IPS-11a (cell line): Measurements from ENCODE around the gene MAGED2.
A peak's percentile ranks its signal among the peaks of the same experiment; 100 is the strongest.
"Not testable (repeated sequence)": the region's sequence is repeated elsewhere in the genome, so short reads cannot be mapped to it uniquely, and the experiment has no call there.

ENCODE experiments used
- H3K4me3 ChIP-seq: one replicate; pipeline ENCODE4 v1.5.1; 2013; ENCODE audit warnings: low read depth, low read length, control low read depth

The MAGED2 gene

DNA sequence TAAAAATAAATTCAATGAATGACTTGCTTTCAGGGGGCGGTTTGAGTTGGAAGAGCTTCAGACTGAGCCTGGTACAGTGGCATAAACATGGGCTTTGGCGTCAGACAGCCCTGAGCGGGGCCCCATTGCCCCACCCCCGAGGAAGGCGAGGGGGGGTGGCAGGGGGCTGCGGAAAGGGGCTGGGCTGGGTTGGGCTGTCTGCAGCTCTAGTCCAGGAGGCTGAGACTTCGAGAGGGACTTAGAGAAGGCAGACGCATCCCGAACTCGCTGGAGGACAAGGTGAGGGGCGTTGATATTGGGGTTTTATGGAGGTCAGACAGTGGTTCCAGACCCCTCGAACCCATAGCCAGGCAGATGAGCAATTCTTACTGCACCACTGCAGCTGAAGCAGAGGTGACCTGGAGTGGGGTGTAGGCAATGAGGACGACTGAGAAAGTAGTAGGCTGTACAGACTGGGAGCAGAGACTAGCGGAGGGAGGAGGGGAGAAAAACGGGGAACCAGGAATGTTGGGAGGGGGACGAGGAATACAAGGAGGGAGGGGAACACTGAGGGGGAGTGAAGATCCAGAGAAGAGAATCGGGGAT is at the start of gene MAGED2:
MAGED2 (plus strand) TSS at position 222 of the 585 bp plus-strand sequence. CDS start 1,587 bp downstream, outside the sequence.
- peak within 1 kb of the TSS; percentile 57 for H3K4me3 ChIP-seq

DNA sequence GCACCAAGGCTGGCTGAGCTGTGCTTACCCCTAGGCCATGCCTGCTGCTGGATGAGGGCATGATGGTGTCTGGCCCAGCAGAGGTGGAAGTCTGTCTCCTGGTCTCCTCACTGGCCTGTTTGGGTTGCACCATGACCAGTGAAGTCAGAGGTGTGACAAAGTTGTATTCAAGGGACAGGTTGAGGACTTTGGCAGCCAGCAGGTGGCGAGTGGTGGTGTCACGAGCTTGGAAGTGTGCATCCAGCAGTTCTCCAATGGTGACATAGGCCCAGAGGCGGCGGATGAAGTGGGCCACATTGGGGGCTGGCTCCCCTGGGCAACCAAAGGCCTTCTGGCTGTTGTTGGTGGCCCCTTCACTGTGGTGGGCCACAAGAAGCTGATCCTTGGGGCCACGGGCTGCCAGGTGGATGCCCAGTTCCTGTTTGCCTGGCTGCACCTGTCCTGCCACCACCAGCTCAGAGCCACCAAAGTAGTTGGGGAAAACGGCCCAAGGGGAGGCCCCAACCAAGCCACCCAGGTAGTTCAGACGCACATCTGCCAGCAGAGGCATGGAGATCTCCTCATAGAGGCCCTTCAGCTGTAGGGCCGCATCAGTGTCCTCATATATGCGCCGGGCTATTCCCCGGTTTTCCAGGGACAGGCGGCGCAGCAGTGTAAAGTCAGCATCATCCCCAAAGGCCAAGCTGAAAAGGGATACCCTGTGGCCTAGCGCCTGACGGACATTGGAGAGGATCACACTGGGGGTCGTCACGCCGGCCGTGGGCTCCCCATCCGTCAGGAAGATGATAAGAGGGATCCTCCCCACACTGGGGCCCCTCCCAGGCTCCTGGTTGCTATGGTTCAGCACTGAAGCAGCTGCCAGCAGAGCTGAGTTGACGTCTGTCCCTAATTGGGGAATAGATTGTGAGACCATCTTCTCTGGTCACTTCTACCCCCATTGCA is 49.2 kb upstream of the MAGED2 start:
- no peak overlapping the region for H3K4me3 ChIP-seq

DNA sequence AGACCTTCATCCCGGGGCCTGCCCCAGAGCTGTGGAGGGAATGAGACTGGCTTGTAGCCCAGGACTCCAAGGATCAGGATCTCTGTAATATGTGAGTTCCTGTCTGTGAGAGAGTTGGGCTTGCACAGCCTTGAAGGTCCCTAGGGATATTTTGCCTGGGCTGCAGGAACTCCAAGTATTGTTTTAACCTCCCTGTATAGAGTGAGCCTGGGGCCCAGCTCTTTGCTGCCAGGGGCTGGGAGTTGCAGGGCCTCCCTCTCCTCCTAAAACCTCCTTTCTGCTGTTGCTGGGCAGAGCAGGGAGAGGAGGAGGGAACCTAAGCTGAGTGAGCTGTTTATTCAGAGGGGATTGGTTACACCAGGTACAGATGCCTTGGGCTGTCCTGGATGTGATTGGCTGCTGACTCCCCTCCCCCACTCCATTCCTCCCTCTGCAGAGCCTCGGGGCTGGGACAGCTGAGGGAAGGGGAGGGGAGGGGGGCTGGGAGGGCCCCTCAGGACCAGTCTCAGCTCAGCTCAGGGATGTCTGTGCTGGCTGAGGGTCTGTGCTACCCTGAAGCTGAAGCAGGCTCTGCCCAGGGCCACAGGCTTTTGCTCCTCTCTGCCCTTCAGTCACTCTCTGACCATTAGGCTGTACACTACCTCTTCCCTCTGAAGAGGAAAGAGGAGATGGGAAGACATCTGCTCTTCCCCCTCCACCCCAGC is 33.0 kb upstream of the MAGED2 start:
- not testable (repeated sequence) for H3K4me3 ChIP-seq

DNA sequence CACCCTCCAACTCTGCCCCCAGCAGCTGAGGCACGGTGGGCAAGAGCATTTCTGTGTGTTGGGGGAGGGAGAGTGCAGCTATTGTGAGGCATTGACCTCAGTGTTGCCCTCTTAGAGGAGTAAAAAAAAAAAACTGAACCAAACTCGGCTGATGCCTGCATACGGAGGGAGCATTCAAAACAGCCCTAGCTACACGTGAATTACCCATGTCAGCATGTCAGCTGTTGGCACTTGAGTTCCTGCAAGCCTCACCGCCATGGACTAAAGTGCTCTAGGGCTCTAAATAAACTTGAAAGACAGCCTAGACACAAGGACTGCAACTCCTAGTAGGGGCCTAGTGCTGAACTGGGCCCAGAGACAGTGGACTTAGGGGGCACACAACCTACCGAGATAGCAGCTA is 31.5 kb upstream of the MAGED2 start:
- no peak overlapping the region for H3K4me3 ChIP-seq

GRCh38 chrX:54776987-54777672 is 30.4 kb upstream of the MAGED2 start:
- no peak overlapping the region for H3K4me3 ChIP-seq

DNA sequence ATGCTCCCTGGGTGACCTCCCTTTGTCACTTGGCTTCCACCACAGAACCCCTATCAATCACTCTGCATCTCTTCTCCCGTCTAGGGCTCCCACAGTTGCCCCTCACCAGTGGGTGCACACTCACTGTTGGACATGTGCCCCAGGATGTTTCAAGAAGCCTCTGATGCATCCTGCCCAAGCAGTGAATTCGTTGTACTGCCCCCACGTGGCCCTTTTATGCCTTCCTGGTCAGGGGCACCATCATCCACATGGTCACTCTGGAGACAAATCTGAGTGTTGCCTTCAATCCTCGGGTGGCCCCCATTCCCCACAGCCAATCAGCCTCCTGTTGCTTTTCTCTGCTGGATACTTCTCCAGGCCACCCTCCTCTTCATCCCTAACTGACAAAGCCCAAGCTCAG is 21.6 kb upstream of the MAGED2 start:
- H3K4me3 ChIP-seq = no peak overlapping the region

GRCh38 chrX:54786967-54787366 is 20.6 kb upstream of the MAGED2 start:
- H3K4me3 ChIP-seq = no peak overlapping the region

- no peak overlapping the region for H3K4me3 ChIP-seq
Measured at GRCh38 chrX:54788446-54788845, 19.1 kb upstream of the MAGED2 start.

DNA sequence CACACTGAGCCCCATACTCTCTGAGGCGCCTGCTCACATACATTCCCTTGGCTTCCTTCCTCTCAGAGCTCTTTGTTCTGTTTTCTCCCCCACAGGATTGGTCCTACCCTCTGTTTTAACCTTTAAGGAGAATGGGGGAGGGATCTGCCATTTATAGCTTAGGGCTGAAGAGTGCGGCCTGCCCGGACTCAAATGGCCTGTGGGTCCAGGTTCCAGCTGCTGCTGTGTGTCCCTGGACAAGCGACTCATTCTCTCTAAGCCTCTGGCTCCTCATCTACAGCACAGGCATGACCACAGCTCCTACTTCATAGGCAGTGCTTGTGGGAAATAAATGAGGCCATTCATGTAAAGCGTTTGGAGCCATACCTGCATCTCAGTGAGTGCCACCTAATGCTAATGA is 18.1 kb upstream of the MAGED2 start:
- not testable (repeated sequence) for H3K4me3 ChIP-seq

- H3K4me3 ChIP-seq = no peak overlapping the region
Measured at GRCh38 chrX:54794028-54794427, 13.5 kb upstream of the MAGED2 start.

GRCh38 chrX:54794795-54795194 is 12.8 kb upstream of the MAGED2 start:
- H3K4me3 ChIP-seq = no peak overlapping the region

DNA sequence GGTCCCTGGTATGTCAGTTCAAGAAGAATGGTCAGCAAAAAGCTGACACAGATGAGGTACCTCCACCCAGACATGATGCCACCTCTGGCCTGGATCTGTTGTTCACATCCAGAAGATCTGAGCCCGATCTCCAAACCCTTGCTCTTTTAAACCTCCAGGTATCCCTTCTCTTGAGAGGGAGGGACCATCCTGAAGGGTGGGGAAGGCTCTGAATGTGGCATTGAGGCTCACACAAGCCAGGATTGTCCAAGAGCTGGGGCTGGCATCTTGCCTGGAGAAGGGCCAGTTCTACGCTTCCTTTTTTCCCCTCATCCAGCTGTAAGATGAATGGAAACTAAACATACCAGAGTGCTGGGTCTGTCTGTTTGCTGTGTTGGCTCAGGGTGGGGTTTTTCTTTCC is 9.4 kb upstream of the MAGED2 start, which contains the start of gene ITIH6:
ITIH6 (minus strand) TSS at position 119 of the 400 bp plus-strand sequence; CDS start at position 74, 45 bp downstream.
- H3K4me3 ChIP-seq = no peak within 1 kb of the TSS

DNA sequence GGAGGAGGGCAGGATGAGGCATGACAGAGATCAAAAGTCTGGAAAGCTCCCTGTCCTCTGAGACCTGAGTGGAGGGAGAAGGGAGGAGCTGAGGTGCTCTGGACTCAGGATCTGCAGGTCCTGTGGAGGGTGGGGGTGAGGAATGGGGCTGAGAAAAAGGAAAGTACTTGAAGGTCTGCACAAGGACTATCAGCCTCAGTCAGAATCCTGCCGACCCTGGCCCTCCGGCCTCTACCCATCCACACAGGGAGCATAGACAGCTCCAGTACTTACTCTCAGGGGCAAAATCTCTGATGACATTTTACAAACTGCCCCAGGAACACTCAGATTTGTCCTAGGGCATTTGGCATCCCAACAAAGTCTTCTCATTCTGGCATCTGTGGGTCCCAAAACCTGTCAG is 8.5 kb upstream of the MAGED2 start:
- H3K4me3 ChIP-seq = no peak overlapping the region

GRCh38 chrX:54808109-54808604 is 612 bp downstream of the MAGED2 start:
- peak overlapping the region; percentile 57 for H3K4me3 ChIP-seq

DNA sequence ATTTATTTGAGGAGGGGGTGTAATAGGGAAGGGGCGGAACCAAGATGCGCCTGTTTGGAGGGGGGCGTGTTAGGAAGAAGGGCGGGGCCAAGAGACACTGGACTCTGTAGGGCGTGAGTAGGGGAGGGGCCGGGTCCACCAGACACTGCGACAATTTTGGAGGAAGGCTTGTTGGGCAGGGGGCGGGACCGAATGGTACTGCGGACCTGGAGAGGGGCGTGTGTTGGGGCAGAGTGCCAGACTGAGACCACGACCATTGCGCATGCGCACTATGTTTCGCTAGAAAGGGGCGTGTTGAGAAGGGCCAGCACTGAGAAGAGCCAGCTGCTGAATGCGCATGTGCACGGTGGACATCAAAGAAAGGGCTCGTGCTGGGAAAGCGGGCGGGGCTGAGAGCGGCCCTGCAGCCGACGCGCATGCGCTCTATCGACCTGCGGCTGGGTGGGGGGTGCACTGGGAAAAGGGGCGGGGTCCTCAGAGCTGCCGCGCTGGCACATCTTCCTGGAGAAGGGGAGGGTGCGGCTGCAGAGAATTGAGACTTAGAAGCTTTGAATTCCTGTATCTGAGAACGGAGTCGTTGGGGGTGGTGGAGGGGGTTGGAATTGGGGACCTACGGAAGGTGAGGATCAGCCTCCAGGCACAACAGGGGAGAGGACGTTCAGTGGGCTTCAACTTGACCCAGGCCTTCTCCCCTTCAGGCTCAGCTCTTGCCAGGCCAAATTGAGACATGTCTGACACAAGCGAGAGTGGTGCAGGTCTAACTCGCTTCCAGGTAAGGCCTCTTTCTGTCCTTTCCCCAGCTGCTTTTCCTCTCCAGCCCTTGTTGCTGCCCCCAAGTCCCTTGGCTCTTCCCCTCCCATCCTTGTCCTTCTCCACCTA is 1.3 kb downstream of the MAGED2 start:
- peak overlapping the region; percentile 57 for H3K4me3 ChIP-seq

- H3K4me3 ChIP-seq = no peak overlapping the region
Measured at GRCh38 chrX:54810532-54810931, 3.0 kb downstream of the MAGED2 start.

DNA sequence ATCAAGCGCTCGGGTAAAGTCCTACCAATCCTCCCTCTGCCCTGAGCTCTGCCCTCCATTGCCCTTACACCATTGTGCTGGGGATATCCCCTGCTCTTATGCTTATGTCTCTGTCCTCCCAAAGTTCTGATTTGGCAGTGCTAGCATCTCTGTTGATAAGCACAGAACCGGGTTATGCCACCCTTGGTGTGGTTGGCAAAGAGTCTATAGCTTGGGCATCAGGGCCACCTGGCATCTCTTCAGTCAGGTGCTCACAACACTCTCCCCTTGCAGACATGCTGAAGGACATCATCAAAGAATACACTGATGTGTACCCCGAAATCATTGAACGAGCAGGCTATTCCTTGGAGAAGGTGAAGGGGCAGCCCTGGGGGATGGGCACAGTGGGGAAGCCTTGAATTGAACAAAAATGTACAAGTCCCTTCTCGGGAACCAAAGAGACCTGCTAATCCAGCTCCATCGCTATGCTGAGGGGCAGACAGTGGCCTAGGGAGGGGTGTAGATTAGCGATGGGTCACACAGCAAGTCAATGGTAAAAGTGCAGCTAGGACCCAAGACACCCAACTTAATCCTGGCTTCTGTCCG is 3.8 kb downstream of the MAGED2 start:
- H3K4me3 ChIP-seq = no peak overlapping the region

- H3K4me3 ChIP-seq = no peak overlapping the region
Measured at GRCh38 chrX:54812306-54812705, 4.8 kb downstream of the MAGED2 start.

- no peak overlapping the region for H3K4me3 ChIP-seq
Measured at GRCh38 chrX:54817220-54817820, 9.8 kb downstream of the MAGED2 start.
